Ishikawa (cell line): Measurements from ENCODE around the gene LCE6A.

Experiments
- CEBPB ChIP-seq: IDR thresholded peaks from 2 replicates; pipeline ENCODE4 v1.6.1; 2012
- CREB1 ChIP-seq: IDR thresholded peaks from 2 replicates; pipeline ENCODE4 v1.6.1; 2012; ENCODE audit warnings: low read depth
- EP300 ChIP-seq: IDR thresholded peaks from 2 replicates; pipeline ENCODE4 v1.6.1; 2012; ENCODE audit warnings: borderline replicate concordance
- FOXM1 ChIP-seq: IDR thresholded peaks from 2 replicates; pipeline ENCODE4 v1.6.1; 2012; ENCODE audit warnings: low read depth, borderline replicate concordance
- NFIC ChIP-seq: IDR thresholded peaks from 2 replicates; pipeline ENCODE4 v1.6.1; 2012
- RAD21 ChIP-seq: IDR thresholded peaks from 2 replicates; pipeline ENCODE4 v1.6.1; 2012; ENCODE audit warnings: low read depth
- TAF1 ChIP-seq: IDR thresholded peaks from 2 replicates; pipeline ENCODE4 v1.6.1; 2012; ENCODE audit warnings: low read depth, mild to moderate bottlenecking
- YY1 ChIP-seq: IDR thresholded peaks from 2 replicates; pipeline ENCODE4 v1.6.1; 2012; ENCODE audit warnings: low read depth
- ZBTB7A ChIP-seq: IDR thresholded peaks from 2 replicates; pipeline ENCODE4 v1.6.1; 2012; ENCODE audit warnings: low read depth
- TF ChIP-seq, protein P1 (sequence below): IDR thresholded peaks from 2 replicates; pipeline ENCODE4 v1.6.1; 2012
- TF ChIP-seq, protein P2 (sequence below): IDR thresholded peaks from 2 replicates; pipeline ENCODE4 v1.6.1; 2012; ENCODE audit warnings: low read depth, mild to moderate bottlenecking

DNA sequence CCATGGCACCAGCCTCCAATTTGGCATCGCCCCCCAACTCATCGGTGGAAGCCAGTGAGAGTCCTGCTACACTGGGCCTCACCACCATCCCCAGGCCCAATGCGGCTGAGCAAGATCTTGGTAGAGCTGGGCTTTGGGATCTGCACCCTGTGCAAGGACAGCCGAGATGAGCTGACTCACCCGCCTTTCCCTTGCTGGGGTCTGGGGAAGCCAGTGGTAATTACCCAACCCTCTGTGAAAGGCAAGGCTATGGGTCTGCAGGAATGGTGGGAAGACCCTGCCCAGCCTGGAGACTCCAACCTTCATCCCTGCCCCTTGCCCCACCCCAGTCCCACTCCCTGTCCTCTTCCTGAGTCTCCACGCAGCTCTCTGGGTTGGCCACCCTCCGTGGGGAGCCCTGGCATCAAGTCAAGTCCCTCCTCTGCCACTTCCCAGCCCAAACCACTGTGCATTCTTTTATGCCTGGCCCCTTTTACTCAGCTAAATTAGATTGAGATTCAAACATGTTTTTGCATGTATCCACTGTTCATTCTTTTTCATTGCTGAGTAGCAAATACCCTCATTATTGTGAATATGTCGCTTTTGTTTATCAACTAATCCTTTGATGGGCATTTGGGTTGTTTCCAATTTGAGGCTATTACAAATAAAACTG, 44.2 kb downstream of the LCE6A start:
- TF ChIP-seq EP300 (no peak), FOXM1 (no peak), YY1 (no peak), CREB1 (no peak), ZBTB7A (no peak), CEBPB (no peak), RAD21 (no peak), TAF1 (no peak), NFIC (no peak)
- TF ChIP-seq, protein P1, sequence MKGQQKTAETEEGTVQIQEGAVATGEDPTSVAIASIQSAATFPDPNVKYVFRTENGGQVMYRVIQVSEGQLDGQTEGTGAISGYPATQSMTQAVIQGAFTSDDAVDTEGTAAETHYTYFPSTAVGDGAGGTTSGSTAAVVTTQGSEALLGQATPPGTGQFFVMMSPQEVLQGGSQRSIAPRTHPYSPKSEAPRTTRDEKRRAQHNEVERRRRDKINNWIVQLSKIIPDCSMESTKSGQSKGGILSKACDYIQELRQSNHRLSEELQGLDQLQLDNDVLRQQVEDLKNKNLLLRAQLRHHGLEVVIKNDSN, result no peak
- TF ChIP-seq, protein P2, sequence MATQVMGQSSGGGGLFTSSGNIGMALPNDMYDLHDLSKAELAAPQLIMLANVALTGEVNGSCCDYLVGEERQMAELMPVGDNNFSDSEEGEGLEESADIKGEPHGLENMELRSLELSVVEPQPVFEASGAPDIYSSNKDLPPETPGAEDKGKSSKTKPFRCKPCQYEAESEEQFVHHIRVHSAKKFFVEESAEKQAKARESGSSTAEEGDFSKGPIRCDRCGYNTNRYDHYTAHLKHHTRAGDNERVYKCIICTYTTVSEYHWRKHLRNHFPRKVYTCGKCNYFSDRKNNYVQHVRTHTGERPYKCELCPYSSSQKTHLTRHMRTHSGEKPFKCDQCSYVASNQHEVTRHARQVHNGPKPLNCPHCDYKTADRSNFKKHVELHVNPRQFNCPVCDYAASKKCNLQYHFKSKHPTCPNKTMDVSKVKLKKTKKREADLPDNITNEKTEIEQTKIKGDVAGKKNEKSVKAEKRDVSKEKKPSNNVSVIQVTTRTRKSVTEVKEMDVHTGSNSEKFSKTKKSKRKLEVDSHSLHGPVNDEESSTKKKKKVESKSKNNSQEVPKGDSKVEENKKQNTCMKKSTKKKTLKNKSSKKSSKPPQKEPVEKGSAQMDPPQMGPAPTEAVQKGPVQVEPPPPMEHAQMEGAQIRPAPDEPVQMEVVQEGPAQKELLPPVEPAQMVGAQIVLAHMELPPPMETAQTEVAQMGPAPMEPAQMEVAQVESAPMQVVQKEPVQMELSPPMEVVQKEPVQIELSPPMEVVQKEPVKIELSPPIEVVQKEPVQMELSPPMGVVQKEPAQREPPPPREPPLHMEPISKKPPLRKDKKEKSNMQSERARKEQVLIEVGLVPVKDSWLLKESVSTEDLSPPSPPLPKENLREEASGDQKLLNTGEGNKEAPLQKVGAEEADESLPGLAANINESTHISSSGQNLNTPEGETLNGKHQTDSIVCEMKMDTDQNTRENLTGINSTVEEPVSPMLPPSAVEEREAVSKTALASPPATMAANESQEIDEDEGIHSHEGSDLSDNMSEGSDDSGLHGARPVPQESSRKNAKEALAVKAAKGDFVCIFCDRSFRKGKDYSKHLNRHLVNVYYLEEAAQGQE, result no peak
